Gastroesophageal sphincter (tissue), 3 donors: ENCODE measurements around the gene FBLN1.

Experiments used
- CTCF ChIP-seq, 4 experiments: fragments of 200-600 bp in 2 of 4; fragments of 450-650 bp in 2 of 4; sonication (generic) in 1 of 4; IDR thresholded peaks; one replicate each; pipeline ENCODE4 v1.5.1; 2017 to 2019; ENCODE audit warnings: antibody characterized with exemption in 4 of 4, mild to moderate bottlenecking in 2 of 4, moderate library complexity in 2 of 4
- EP300 ChIP-seq: sonication (generic); formaldehyde crosslinking; IDR thresholded peaks from one replicate; pipeline ENCODE4 v1.6.1; 2017; ENCODE audit warnings: antibody characterized with exemption, mild to moderate bottlenecking
- POLR2A ChIP-seq, 2 donors: fragments of 450-650 bp; IDR thresholded peaks; one replicate each; pipeline ENCODE4 v1.6.1; 2017; ENCODE audit warnings: antibody characterized with exemption in 2 of 2, mild to moderate bottlenecking in 2 of 2, moderate library complexity in 1 of 2
- POLR2AphosphoS5 ChIP-seq: sonication (generic); formaldehyde crosslinking; IDR thresholded peaks from one replicate; pipeline ENCODE4 v1.6.1; 2017; ENCODE audit warnings: antibody characterized with exemption

GRCh38 chr22:45465633-45466032, 37.0 kb upstream of the FBLN1 start:
- TF ChIP-seq CTCF (IDR thresholded peaks at IDR 0.05) (no peak), POLR2A (IDR thresholded peaks at IDR 0.05) (no peak), POLR2AphosphoS5 (no peak), EP300 (no peak)
